HL-60/S4 treated with retinoic acid at 250 ng/mL for 4 days and 3 days (cell line): ENCODE results near the gene CPLX4.

Source experiments
- in situ Hi-C: fragments of 300-500 bp; cut with MboI; formaldehyde crosslinking; loops from 2 replicates; pipeline ENCODE4 v1.7.0; 2022; ENCODE audit warnings: low sequenced_read_pairs

Gene CPLX4

GRCh38 chr18:59308248-59308937 lies 10.1 kb downstream of the CPLX4 start:
- in situ Hi-C loops = no loop called here

GRCh38 chr18:59306640-59307039 lies 11.8 kb downstream of the CPLX4 start:
- in situ Hi-C loops = no loop called here

- in situ Hi-C loops = no loop called here
Measured at GRCh38 chr18:59305295-59305694, 13.2 kb downstream of the CPLX4 start.

GRCh38 chr18:59303656-59304195 lies 14.7 kb downstream of the CPLX4 start:
- in situ Hi-C loops = no loop called here

- in situ Hi-C loops = no loop called here
Measured at GRCh38 chr18:59303006-59303405, 15.4 kb downstream of the CPLX4 start.

- in situ Hi-C loops = no loop called here
Measured at GRCh38 chr18:59301929-59302328, 16.5 kb downstream of the CPLX4 start.

- in situ Hi-C loops = no loop called here
Measured at GRCh38 chr18:59300676-59301285, 17.7 kb downstream of the CPLX4 start.

- in situ Hi-C loops = no loop called here
Measured at GRCh38 chr18:59298871-59299270, 19.6 kb downstream of the CPLX4 start.

- in situ Hi-C loops = no loop called here
Measured at GRCh38 chr18:59293317-59293716, 25.1 kb downstream of the CPLX4 start.

GRCh38 chr18:59286341-59286740 lies 32.1 kb downstream of the CPLX4 start:
- in situ Hi-C loops = no loop called here

- in situ Hi-C loops = no loop called here
Measured at GRCh38 chr18:59282341-59282740, 36.1 kb downstream of the CPLX4 start.

GRCh38 chr18:59279722-59280121 lies 38.7 kb downstream of the CPLX4 start:
- in situ Hi-C loops = no loop called here

- in situ Hi-C loops = no loop called here
Measured at GRCh38 chr18:59279193-59279592, 39.3 kb downstream of the CPLX4 start.

- in situ Hi-C loops = no loop called here
Measured at GRCh38 chr18:59278793-59279192, 39.7 kb downstream of the CPLX4 start.

GRCh38 chr18:59276047-59276446 lies 42.4 kb downstream of the CPLX4 start:
- in situ Hi-C loops = no loop called here

- in situ Hi-C loops = no loop called here
Measured at GRCh38 chr18:59275406-59275949, 43.0 kb downstream of the CPLX4 start.

- in situ Hi-C loops = no loop called here
Measured at GRCh38 chr18:59274533-59274928, 43.9 kb downstream of the CPLX4 start.

GRCh38 chr18:59273759-59274532 lies 44.5 kb downstream of the CPLX4 start:
- in situ Hi-C loops = no loop called here

GRCh38 chr18:59272891-59273758 lies 45.3 kb downstream of the CPLX4 start, which contains the start of gene RAX:
RAX (minus strand) TSS chr18:59273454; CDS start chr18:59273206, 248 bp downstream.
- in situ Hi-C loops = no loop called here

- in situ Hi-C loops = no loop called here
Measured at GRCh38 chr18:59272221-59272888, 46.1 kb downstream of the CPLX4 start.
